ENCODE measurements around the gene ZNF22. TPM values are rescaled to one million over a fixed set of nuclear protein-coding genes. Genes with fewer than 3 reads are reported as not detected.

Gene ZNF22
- 44.4 TPM for total RNA-seq
- polyA plus RNA-seq, result 17.1 TPM

GRCh38 chr10:45000752-45001380 is at the start of gene ZNF22:
Gene ZNF22 (plus strand): TSS chr10:45000923. CDS start chr10:45003369, 2,446 bp downstream.
- Histone ChIP-seq H3K36me3 (ENCODE audit: insufficient read depth) (no peaks in the 10 kb centered on the region), H3K27ac (ENCODE audit: low read depth) (peak within 1 kb of the TSS; percentile 91), H3K4me3 (ENCODE audit: low read depth, low read length) (peak within 1 kb of the TSS; percentile 67), H3K4me1 (ENCODE audit: insufficient read depth) (no peaks in the 10 kb centered on the region)
- peak; percentile 59 for DNase-seq (ENCODE audit: extremely low spot score)
- under 1% methylated on average over 79 of the region's 79 CpGs for WGBS

GRCh38 chr10:44951576-44952226 is 49.0 kb upstream of the ZNF22 start:
- H3K4me3 ChIP-seq (ENCODE audit: low read depth, low read length), result no peak overlapping the region
- 80% methylated on average over 7 of the region's 7 CpGs for WGBS
- no peaks in the 10 kb centered on the region for H3K4me1 ChIP-seq (ENCODE audit: insufficient read depth)
- H3K36me3 ChIP-seq (ENCODE audit: insufficient read depth), result no peaks in the 10 kb centered on the region
- no peak for DNase-seq (ENCODE audit: extremely low spot score)
- H3K27ac ChIP-seq (ENCODE audit: low read depth), result no peak overlapping the region

- WGBS, result 44% methylated on average over 2 of the region's 2 CpGs
- no peak overlapping the region for H3K27ac ChIP-seq (ENCODE audit: low read depth)
- H3K4me3 ChIP-seq (ENCODE audit: low read depth, low read length), result no peak overlapping the region
- no peaks in the 10 kb centered on the region for H3K36me3 ChIP-seq (ENCODE audit: insufficient read depth)
- no peak for DNase-seq (ENCODE audit: extremely low spot score)
- H3K4me1 ChIP-seq (ENCODE audit: insufficient read depth), result no peaks in the 10 kb centered on the region
These were observed 47.9 kb upstream of the ZNF22 start for GRCh38 chr10:44952779-44953231.

GRCh38 chr10:44954042-44954441 is 46.7 kb upstream of the ZNF22 start:
- Histone ChIP-seq H3K27ac (ENCODE audit: low read depth) (no peak overlapping the region), H3K36me3 (ENCODE audit: insufficient read depth) (no peaks in the 10 kb centered on the region), H3K4me1 (ENCODE audit: insufficient read depth) (peaks cover 1% of the 10 kb centered on the region), H3K4me3 (ENCODE audit: low read depth, low read length) (no peak overlapping the region)
- DNase-seq (ENCODE audit: extremely low spot score), result no peak

GRCh38 chr10:44954962-44955361 is 45.8 kb upstream of the ZNF22 start:
- Histone ChIP-seq H3K4me1 (ENCODE audit: insufficient read depth) (peaks cover 3% of the 10 kb centered on the region), H3K4me3 (ENCODE audit: low read depth, low read length) (no peak overlapping the region), H3K27ac (ENCODE audit: low read depth) (no peak overlapping the region), H3K36me3 (ENCODE audit: insufficient read depth) (no peaks in the 10 kb centered on the region)
- DNase-seq (ENCODE audit: extremely low spot score), result no peak

GRCh38 chr10:44955413-44956070 is 45.2 kb upstream of the ZNF22 start:
- Histone ChIP-seq H3K27ac (ENCODE audit: low read depth) (no peak overlapping the region), H3K4me1 (ENCODE audit: insufficient read depth) (peaks cover 3% of the 10 kb centered on the region), H3K4me3 (ENCODE audit: low read depth, low read length) (no peak overlapping the region), H3K36me3 (ENCODE audit: insufficient read depth) (no peaks in the 10 kb centered on the region)
- WGBS, result 80% methylated on average over 8 of the region's 8 CpGs
- DNase-seq (ENCODE audit: extremely low spot score), result no peak

GRCh38 chr10:44956226-44956625 is 44.5 kb upstream of the ZNF22 start:
- Histone ChIP-seq H3K27ac (ENCODE audit: low read depth) (no peak overlapping the region), H3K4me3 (ENCODE audit: low read depth, low read length) (no peak overlapping the region), H3K36me3 (ENCODE audit: insufficient read depth) (no peaks in the 10 kb centered on the region), H3K4me1 (ENCODE audit: insufficient read depth) (peaks cover 3% of the 10 kb centered on the region)
- 94% methylated on average over 4 of the region's 4 CpGs for WGBS
- no peak for DNase-seq (ENCODE audit: extremely low spot score)

- H3K4me3 ChIP-seq (ENCODE audit: low read depth, low read length), result no peak overlapping the region
- WGBS, result 97% methylated on average over 4 of the region's 4 CpGs
- H3K27ac ChIP-seq (ENCODE audit: low read depth), result no peak overlapping the region
- no peaks in the 10 kb centered on the region for H3K36me3 ChIP-seq (ENCODE audit: insufficient read depth)
- peaks cover 3% of the 10 kb centered on the region for H3K4me1 ChIP-seq (ENCODE audit: insufficient read depth)
- no peak for DNase-seq (ENCODE audit: extremely low spot score)
These were observed 43.7 kb upstream of the ZNF22 start for GRCh38 chr10:44956717-44957706.

- Histone ChIP-seq H3K27ac (ENCODE audit: low read depth) (no peak overlapping the region), H3K4me3 (ENCODE audit: low read depth, low read length) (peak overlapping the region; percentile 69), H3K4me1 (ENCODE audit: insufficient read depth) (peaks cover 3% of the 10 kb centered on the region), H3K36me3 (ENCODE audit: insufficient read depth) (no peaks in the 10 kb centered on the region)
- WGBS, result 28% methylated on average over 5 of the region's 5 CpGs
- DNase-seq (ENCODE audit: extremely low spot score), result no peak
These were observed 42.4 kb upstream of the ZNF22 start for GRCh38 chr10:44958196-44958897.

GRCh38 chr10:44958898-44959246 is 41.9 kb upstream of the ZNF22 start:
- Histone ChIP-seq H3K36me3 (ENCODE audit: insufficient read depth) (no peaks in the 10 kb centered on the region), H3K4me1 (ENCODE audit: insufficient read depth) (peaks cover 3% of the 10 kb centered on the region), H3K27ac (ENCODE audit: low read depth) (peak overlapping the region; percentile 87), H3K4me3 (ENCODE audit: low read depth, low read length) (peak overlapping the region; percentile 69)
- no peak for DNase-seq (ENCODE audit: extremely low spot score)
- WGBS, result 7% methylated on average over 6 of the region's 6 CpGs

GRCh38 chr10:44959247-44960087 is 41.3 kb upstream of the ZNF22 start, which contains the start of gene RASSF4:
Gene RASSF4 (plus strand): TSS chr10:44959802. CDS start chr10:44970203, 10,401 bp downstream.
- H3K4me3 ChIP-seq (ENCODE audit: low read depth, low read length), result peak within 1 kb of the TSS; percentile 69
- H3K4me1 ChIP-seq (ENCODE audit: insufficient read depth), result peaks cover 3% of the 10 kb centered on the region
- no peak for DNase-seq (ENCODE audit: extremely low spot score)
- no peaks in the 10 kb centered on the region for H3K36me3 ChIP-seq (ENCODE audit: insufficient read depth)
- H3K27ac ChIP-seq (ENCODE audit: low read depth), result peak within 1 kb of the TSS; percentile 87
- under 1% methylated on average over 74 of the region's 74 CpGs for WGBS

GRCh38 chr10:44960088-44960460 is 40.6 kb upstream of the ZNF22 start:
- Histone ChIP-seq H3K4me3 (ENCODE audit: low read depth, low read length) (peak overlapping the region; percentile 69), H3K27ac (ENCODE audit: low read depth) (no peak overlapping the region), H3K4me1 (ENCODE audit: insufficient read depth) (peaks cover 3% of the 10 kb centered on the region), H3K36me3 (ENCODE audit: insufficient read depth) (no peaks in the 10 kb centered on the region)
- no peak for DNase-seq (ENCODE audit: extremely low spot score)
- WGBS, result 53% methylated on average over 8 of the region's 8 CpGs
